Common myeloid progenitor, CD34-positive (primary cell): Measurements from ENCODE around the gene RARB.
A peak's percentile ranks its signal among the peaks of the same experiment; 100 is the strongest.

Experiments
- CTCF ChIA-PET: fragments of 350-600 bp; sonication (Branson Sonifier 250); formaldehyde crosslinking; loops from one replicate; lab custom pipeline; 2021; ENCODE audit warnings: antibody characterized with exemption; lab: Charles Lee
- POLR2A ChIA-PET: fragments of 350-600 bp; sonication (Branson Sonifier 250); formaldehyde crosslinking; loops from one replicate; lab custom pipeline; 2021; ENCODE audit warnings: antibody characterized with exemption; lab: Charles Lee
- DNase-seq, 3 donors: peaks; one replicate each; pipeline versions ENCODE4 v3.0.0 to v3.0.0-alpha.2; 2013
- H3K27ac ChIP-seq, 2 experiments: 1 replicate in 1 of 2; 2 replicates in 1 of 2; pipeline ENCODE4 v1.7.0; 2013; ENCODE audit warnings: inconsistent platforms in 2 of 2, low read length in 2 of 2, mild to moderate bottlenecking in 2 of 2, low read depth in 1 of 2, moderate library complexity in 1 of 2; ENCODE audit not compliant: severe bottlenecking in 2 of 2, insufficient read depth in 1 of 2, poor library complexity in 1 of 2
- H3K27me3 ChIP-seq, 5 experiments: replicated peaks in 2 of 5; 1 replicate in 3 of 5; 2 replicates in 2 of 5; pipeline versions ENCODE4 v1.6.1 to v1.7.0; 2013; ENCODE audit warnings: low read length in 4 of 5, mild to moderate bottlenecking in 2 of 5, moderate library complexity in 2 of 5, inconsistent platforms in 1 of 5; ENCODE audit not compliant: insufficient read depth in 5 of 5, control insufficient read depth in 4 of 5
- H3K36me3 ChIP-seq, 4 experiments: 1 replicate in 2 of 4; 2 replicates in 2 of 4; pipeline versions ENCODE4 v1.6.1 to v1.7.0; 2013; ENCODE audit warnings: low read length in 3 of 4, control low read depth in 1 of 4, mild to moderate bottlenecking in 1 of 4; ENCODE audit not compliant: control insufficient read depth in 4 of 4, insufficient read depth in 4 of 4
- H3K4me1 ChIP-seq, 4 experiments: 1 replicate in 3 of 4; 2 replicates in 1 of 4; pipeline versions ENCODE4 v1.6.1 to v1.7.1; 2013; ENCODE audit warnings: low read length in 3 of 4, mild to moderate bottlenecking in 3 of 4, control low read depth in 1 of 4, inconsistent platforms in 1 of 4, moderate library complexity in 1 of 4; ENCODE audit not compliant: control insufficient read depth in 4 of 4, insufficient read depth in 4 of 4; ENCODE audit errors: control extremely low read depth in 1 of 4
- H3K4me3 ChIP-seq, 7 experiments: 1 replicate in 4 of 7; 2 replicates in 3 of 7; pipeline versions ENCODE4 v1.5.1 to v1.7.0; 2013; ENCODE audit warnings: mild to moderate bottlenecking in 7 of 7, low read length in 6 of 7, moderate library complexity in 6 of 7, inconsistent platforms in 2 of 7, low read depth in 2 of 7, control low read depth in 1 of 7; ENCODE audit not compliant: insufficient read depth in 4 of 7, control insufficient read depth in 1 of 7; ENCODE audit errors: extremely low read depth in 1 of 7
- H3K9me3 ChIP-seq, 5 experiments: 1 replicate in 4 of 5; 2 replicates in 1 of 5; pipeline versions ENCODE4 v1.6.1 to v1.7.1; 2013; ENCODE audit warnings: low read length in 4 of 5, mild to moderate bottlenecking in 2 of 5, inconsistent platforms in 1 of 5, low read depth in 1 of 5, moderate library complexity in 1 of 5; ENCODE audit not compliant: control insufficient read depth in 4 of 5, insufficient read depth in 2 of 5; ENCODE audit errors: control extremely low read depth in 1 of 5
- whole genome bisulfite sequencing: methylation state at CpG from one replicate; pipeline ENCODE4 v1.1.5; 2013; ENCODE audit not compliant: insufficient coverage; 5-methylcytosine and 5-hydroxymethylcytosine counted together

Gene RARB

DNA sequence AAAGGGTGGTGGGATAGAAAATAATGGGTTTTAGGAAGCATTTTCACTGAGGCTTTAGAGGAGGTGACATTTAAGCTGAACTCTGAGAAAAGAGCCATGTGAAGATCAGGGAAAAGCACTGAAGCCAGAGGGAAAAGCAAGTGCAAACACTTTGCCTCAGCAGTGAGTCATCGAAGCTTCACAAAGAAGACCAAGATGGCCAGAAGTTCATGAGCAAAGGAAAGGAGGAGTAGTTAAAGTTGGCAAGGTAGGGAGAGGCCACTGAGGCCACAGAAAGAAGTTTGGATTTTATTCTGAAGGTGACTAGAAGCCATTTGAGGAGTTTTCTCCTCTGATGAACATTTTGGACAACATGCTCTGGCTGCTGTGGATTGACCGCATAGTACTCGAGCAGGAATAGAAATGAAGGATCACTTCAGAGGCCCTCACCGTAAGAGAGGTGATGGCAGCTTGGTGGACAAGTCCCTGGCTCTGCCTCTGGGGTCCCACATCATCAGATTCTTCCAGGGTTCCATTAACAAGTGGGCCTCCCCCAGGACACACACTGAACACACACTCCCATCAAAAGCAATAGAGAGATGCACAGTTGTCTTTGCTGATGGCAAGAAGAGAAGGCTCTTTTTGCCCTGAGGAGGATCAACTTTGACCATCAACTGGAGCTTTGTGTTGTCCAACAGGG is 161.2 kb downstream of the RARB start:
- Histone ChIP-seq H3K36me3 (no peaks in the 10 kb centered on the region), H3K27me3 (no peaks in the 10 kb centered on the region), H3K27ac (no peak overlapping the region), H3K4me3 (no peak overlapping the region), H3K4me1 (no peaks in the 10 kb centered on the region), H3K9me3 (no peaks in the 10 kb centered on the region)
- ChIA-PET CTCF (no interaction called here), POLR2A (no interaction called here)
- WGBS = 93% methylated on average over 3 of the region's 4 CpGs
- DNase-seq = no peak

DNA sequence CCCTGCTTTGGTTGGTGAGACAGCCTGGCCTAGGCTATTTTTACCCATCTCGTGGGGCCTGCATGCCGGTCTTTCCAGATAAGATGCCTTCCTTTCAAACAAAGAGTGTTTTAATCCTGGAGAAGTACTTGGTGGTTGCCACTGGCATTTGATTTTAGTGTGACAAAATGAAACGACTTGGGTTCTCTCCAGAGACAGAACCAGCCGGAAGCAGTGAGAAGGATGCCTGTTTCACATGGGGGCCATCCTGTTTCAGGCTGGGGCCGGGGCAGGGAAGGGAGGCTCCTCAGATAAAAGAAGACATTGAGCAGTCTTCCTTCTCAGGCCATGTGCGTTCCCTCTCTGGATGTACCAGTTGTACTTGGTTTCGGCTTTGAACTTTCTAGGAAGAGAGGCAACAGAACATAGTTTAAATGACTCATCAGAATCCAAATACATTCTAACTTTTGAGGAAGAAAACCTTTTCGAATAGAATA is 161.8 kb downstream of the RARB start:
- no peak for DNase-seq
- POLR2A ChIA-PET = no interaction called here
- no peaks in the 10 kb centered on the region for H3K36me3 ChIP-seq

DNA sequence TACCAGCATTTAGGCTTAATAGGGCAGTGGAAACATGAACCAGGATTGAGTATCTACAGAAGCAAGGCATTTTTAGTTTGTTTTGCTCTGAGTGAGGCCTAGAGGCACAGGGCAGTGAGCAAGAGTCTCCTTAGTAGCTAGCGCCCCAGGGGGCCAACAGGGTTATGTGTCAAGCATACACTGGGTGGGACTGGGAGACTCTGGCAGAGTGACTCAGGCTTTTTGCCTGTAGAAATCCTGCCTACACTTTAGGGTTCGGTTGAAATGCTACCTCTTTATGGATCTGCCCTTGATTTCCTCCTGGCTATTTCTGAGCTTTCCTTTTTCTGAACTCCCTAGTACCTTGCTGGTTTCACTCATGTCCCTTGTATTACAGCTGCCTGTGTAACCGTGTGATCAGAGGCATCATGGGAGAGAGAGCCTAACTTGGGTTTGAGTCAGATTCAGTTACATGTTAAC is 164.5 kb downstream of the RARB start:
- CTCF ChIA-PET = interaction anchor here (0.6 to 4.0 kb wide), 10 partner anchors 10 to 908 kb away, joined by 3 to 16 read pairs (median 4); no protein-coding TSS in a partner anchor
- peaks cover 6 to 17% (median 12%) of the 10 kb centered on the region in 4 experiments for H3K36me3 ChIP-seq
- POLR2A ChIA-PET = interaction anchor here (0.6 kb wide), 1 partner anchor 23 kb away, joined by 4 read pairs; no protein-coding TSS in a partner anchor
- WGBS = 33% methylated on average over 2 of the region's 3 CpGs
- H3K27ac ChIP-seq = no peak overlapping the region
- peak; percentile 18 to 70 (median 55) for DNase-seq
- no peaks in the 10 kb centered on the region for H3K27me3 ChIP-seq
- no peaks in the 10 kb centered on the region for H3K4me1 ChIP-seq
- H3K9me3 ChIP-seq = no peaks in the 10 kb centered on the region
- no peak overlapping the region for H3K4me3 ChIP-seq

More for the DNA sequence above, 161.8 kb downstream of the RARB start:
- H3K4me3 ChIP-seq = no peak overlapping the region
- H3K27me3 ChIP-seq = no peaks in the 10 kb centered on the region
- WGBS = 86% methylated on average over 5 of the region's 8 CpGs
- no peaks in the 10 kb centered on the region for H3K4me1 ChIP-seq
- no peaks in the 10 kb centered on the region for H3K9me3 ChIP-seq
- CTCF ChIA-PET = no interaction called here
- H3K27ac ChIP-seq = no peak overlapping the region

GRCh38 chr3:25593001-25593400 is 164.9 kb downstream of the RARB start:
- Histone ChIP-seq H3K27ac (no peak overlapping the region), H3K4me3 (no peak overlapping the region), H3K36me3 (peaks cover 6 to 22% (median 14%) of the 10 kb centered on the region in 4 experiments), H3K27me3 (no peaks in the 10 kb centered on the region), H3K4me1 (no peaks in the 10 kb centered on the region), H3K9me3 (no peaks in the 10 kb centered on the region)
- DNase-seq = no peak
- POLR2A ChIA-PET = interaction anchor here (0.6 kb wide), 1 partner anchor 23 kb away, joined by 4 read pairs; no protein-coding TSS in a partner anchor
- CTCF ChIA-PET = interaction anchor here (0.6 to 4.0 kb wide), 11 partner anchors 11 to 909 kb away, joined by 3 to 16 read pairs (median 4); no protein-coding TSS in a partner anchor

- DNase-seq = peak; percentile 73 to 90 (median 87)
- ChIA-PET CTCF (interaction anchor here (0.5 to 4.0 kb wide), 15 partner anchors 9 to 822 kb away, joined by 3 to 16 read pairs (median 3); no protein-coding TSS in a partner anchor), POLR2A (no interaction called here)
- Histone ChIP-seq H3K9me3 (no peaks in the 10 kb centered on the region), H3K4me1 (no peaks in the 10 kb centered on the region), H3K27ac (no peak overlapping the region), H3K36me3 (peaks cover 9 to 32% (median 18%) of the 10 kb centered on the region in 4 experiments), H3K4me3 (no peak overlapping the region), H3K27me3 (no peaks in the 10 kb centered on the region)
- no CpG with 5 or more reads among the region's 1 CpG for WGBS
Observed at GRCh38 chr3:25594007-25594502, 166.0 kb downstream of the RARB start.

DNA sequence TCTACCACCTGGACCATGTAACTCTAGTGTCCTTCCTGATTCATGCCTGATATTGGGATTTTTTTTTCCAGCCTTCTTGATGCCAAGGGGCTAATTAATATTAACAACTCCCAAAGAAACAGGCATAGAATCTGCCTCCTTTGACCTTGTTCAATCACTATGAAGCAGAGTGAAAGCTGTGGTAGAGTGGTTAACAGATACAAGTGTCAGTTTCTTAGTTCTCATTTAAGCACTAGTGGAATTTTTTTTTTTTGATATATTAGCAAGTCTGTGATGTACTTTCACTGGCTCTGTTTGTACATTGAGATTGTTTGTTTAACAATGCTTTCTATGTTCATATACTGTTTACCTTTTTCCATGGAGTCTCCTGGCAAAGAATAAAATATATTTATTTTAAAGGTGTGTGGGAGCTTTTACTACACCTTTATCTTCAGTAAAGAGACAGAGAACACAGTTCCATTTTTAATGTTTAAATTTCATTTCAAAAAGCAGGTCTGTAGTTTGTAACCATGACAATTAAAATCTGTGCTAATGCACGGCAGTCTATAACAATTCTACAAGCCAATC is 169.6 kb downstream of the RARB start:
- H3K4me1 ChIP-seq = no peaks in the 10 kb centered on the region
- no peaks in the 10 kb centered on the region for H3K27me3 ChIP-seq
- no peaks in the 10 kb centered on the region for H3K9me3 ChIP-seq
- WGBS = no CpG with 5 or more reads among the region's 1 CpG
- H3K4me3 ChIP-seq = no peak overlapping the region
- POLR2A ChIA-PET = no interaction called here
- no peak overlapping the region for H3K27ac ChIP-seq
- DNase-seq = no peak
- H3K36me3 ChIP-seq = peaks cover 14 to 64% (median 36%) of the 10 kb centered on the region in 4 experiments
- CTCF ChIA-PET = no interaction called here
